GM18507 (cell line): ENCODE data around the gene PWWP2B.
A peak's percentile ranks its signal among the peaks of the same experiment; 100 is the strongest.

Source experiments
- DNase-seq: peaks from one replicate; pipeline ENCODE4 v3.0.0; 2011; ENCODE audit warnings: low read depth; ENCODE audit not compliant: insufficient read length; ENCODE audit errors: extremely low spot score
- FAIRE-seq: peaks from 2 replicates; lab custom pipeline; 2011; peaks lifted over from hg19 to GRCh38; lab: Jason Lieb, UNC

PWWP2B gene

GRCh38 chr10:132413226-132414205 lies 16.5 kb downstream of the PWWP2B start:
- no peak for FAIRE-seq
- no peak for DNase-seq

- DNase-seq (no peak), FAIRE-seq (no peak)
Observed at GRCh38 chr10:132414402-132415016, 17.5 kb downstream of the PWWP2B start.

DNA sequence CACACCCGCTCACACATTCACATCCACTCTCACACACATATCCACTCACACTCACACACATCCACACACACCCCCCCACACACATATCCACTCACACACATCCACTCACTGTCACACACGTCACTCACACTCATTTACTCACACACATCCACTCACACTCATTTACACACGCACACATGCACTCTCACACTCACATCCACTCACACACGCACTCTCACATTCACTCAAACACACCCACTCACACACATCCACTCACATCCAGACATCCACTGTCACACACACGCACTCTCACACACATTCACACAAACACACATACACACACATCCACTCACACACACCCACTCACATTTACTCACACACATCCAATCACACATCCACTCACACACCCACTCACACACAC lies 18.3 kb downstream of the PWWP2B start:
- no peak for FAIRE-seq
- DNase-seq = no peak

- no peak for FAIRE-seq
- no peak for DNase-seq
Observed at GRCh38 chr10:132415956-132416355, 19.0 kb downstream of the PWWP2B start.

DNA sequence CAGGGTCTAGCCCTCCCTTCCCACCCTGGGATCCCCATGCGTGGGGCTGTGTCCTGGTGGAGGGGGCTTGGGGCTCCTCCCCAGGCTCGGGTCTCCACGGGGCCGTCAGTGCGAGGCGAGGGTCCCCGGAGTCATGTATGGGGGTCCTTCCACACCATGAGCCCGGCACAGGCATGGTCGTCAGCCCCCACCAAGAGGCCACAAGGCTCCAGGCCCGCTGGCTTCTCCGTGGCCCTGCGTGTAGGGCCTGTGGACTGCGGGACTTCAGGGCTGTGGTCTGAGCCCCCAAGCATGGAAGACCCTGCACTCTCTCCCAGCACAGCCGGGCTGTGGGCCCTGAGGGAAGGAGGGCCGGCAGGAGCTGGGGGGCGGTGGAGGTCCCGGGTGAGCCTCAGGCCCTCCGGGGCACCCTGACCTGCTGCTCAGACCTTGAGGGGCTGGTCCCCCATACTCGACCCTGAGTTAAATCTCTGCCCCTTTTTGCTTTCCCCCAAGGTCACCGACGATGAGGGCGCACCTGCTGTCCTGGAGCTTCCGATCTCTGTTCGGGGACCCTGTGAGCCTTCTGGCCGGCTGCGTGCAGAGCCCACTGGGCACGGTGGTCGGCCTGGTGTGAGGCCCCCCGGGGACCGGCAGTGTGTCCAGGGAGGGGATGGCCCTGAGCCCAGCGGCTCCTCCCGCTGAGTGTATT lies 19.7 kb downstream of the PWWP2B start:
- FAIRE-seq (no peak), DNase-seq (no peak)

DNA sequence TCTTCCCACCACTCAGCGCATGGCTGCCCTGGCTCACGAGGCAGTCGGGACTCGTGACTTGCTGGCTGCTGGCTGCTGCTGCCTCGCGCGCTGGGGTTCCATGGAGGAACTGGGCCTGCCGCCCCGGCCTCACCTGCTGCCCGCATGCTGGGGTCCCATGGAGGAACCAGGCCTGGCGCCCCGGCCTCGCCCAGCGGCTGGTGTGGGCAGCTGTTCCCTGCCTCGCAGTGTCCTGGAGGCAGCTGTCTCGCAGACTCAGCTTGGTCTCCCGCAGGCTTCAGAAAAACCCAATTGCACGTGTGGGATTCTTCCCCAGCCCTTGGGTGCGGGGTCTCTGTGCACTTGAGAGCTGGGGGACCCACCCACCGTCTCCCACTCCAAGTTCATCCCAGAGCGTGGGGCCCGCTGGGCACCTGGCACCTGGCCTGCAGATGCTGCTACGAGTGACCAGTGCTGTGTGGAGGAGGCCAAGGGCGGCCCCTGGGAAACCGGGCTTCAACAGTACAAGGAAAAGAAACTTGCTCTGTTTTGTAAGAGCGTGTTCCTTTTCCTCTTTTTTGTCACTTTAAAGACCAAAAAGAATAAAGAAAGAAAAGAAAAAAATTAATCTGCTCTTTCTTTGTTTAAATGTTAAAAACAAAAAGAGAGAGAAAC lies 20.4 kb downstream of the PWWP2B start:
- no peak for FAIRE-seq
- DNase-seq = no peak

DNA sequence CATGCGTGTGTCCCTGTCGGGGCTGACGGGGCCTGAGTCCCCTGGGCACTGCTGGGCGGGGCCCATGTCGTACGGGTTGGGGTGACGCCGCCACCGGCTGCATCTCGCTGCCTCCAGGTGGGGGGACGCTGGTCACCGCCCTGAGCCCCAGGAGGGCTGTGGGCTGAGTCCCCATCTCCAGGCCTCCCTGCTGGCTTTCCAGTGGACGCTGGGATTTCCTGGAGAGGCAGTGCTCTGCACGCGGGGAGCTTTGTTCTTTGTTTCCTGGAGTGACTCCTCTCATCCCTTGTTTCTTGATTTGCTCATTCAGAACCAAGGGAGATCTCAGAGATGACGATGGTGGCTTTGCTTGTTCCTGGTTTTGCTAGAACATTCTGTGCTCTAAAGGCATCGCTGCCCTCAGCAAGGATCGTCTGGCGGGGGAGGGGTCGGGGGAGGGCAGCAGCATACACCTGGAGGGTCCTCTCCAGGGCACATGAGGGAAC lies 21.0 kb downstream of the PWWP2B start:
- FAIRE-seq = no peak
- DNase-seq = no peak

GRCh38 chr10:132418527-132419416 lies 21.8 kb downstream of the PWWP2B start:
- FAIRE-seq (no peak), DNase-seq (no peak)

DNA sequence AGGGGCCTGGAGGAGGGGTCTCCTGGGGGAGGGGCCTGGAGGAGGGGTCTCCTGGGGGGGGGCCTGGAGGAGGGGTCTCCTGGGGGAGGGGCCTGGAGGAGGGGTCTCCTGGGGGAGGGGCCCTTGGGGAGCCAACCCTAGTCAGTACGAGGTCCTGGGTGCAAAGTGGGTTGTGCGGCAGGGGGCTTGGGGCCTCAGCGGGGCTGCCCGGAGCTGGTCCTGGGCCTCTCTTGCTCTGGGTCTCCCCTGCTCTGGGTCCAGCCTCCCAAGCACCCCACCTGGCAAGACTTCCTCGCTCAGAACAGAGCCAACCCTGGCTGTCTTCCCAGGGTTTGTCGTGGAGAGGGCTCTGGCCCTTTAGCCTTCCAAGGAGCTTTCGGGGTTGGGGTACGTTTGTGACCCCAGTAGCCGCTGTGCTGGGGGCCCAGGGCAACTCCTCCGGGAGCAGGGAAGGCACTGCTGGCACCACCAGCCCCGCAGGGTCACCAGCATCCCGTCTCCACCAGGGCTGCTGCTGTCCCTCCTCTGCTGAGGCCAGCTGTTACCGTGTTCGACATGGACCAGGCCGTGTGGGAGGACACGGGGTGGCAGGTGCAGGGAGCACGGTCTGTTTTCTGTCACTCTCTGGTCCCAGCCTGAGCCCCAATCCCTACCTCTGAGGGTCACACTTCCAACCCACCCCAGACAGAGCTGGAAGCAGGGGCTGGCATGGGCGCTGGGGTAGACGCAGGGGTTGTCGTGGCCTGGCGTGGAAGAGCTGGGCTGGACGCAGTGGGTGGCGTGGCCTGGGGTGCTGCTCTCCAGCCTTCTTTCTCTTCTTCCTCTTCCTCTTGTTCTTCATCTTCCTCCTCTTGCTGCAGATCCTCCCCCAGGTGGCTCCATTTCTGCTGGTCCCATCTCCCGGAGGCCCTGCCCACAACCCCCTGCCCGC lies 22.8 kb downstream of the PWWP2B start:
- no peak for FAIRE-seq
- no peak for DNase-seq

DNA sequence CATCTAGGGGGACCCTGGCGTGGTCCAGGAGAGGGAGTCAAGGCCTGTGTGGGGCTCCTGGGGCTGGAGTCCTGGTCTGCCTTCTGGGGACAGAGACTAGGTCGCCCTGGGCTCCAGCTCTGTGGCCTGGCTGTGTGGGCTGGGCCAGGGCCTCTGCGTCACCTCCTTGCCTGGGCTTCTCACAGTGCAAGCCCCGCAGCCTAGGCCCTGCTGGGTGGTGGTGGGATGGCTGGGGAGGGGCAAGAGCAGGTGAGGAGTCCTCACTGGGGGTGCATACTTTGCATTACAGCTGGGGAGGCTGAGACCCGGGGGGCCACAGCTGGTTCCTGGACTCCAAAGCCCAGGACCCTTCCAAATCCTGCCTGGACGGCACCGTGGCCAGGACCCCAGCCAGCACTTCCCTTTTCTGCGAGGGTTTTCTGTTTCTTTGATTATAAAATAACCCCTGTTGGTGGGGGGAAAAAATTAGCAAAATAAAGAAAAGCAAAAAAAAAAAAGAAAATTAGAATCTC lies 23.5 kb downstream of the PWWP2B start:
- FAIRE-seq (no peak), DNase-seq (no peak)

DNA sequence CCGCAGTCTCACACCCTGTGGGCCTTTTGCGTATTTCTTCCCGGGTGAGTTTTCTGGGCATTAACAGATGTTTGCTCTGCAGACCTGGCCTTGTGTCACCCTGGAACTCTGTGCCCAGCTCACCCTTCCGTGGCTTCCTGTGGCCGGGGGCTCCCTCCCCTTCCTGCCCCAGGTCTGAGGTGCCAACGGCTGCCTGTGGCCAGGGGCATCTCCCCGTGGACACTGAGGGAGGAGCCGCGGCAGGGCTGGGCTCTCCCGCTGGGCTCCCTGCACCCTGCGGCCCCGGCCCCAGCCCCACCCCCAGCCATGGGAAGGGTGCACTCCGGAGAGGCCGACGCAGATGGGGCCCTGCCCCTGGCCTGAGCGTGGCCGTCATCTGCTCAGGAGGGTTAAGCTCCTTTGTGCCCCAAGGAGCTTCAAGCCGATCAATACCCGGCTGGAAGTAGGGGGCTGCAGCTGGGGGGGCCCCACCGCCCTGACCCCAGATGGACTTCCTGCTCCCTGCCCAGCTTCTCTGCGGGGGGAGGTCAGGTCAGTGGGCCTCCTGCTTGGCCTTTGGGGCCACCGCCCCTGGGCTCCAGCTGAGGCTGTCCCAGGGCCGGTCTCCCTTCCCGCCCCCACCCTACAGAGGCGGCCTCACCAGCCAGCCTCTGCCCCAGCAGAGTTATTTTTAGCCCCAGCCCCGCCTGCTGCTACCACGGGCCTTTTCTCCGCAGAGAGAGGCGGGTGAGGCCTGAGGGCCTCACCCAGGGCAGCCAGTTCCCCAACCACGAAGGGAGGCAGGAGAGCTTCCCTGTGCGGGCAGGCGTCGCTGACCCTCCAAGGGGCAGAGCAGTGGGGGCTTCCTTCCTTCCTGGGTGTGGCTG lies 24.2 kb downstream of the PWWP2B start:
- no peak for DNase-seq
- FAIRE-seq = no peak

DNA sequence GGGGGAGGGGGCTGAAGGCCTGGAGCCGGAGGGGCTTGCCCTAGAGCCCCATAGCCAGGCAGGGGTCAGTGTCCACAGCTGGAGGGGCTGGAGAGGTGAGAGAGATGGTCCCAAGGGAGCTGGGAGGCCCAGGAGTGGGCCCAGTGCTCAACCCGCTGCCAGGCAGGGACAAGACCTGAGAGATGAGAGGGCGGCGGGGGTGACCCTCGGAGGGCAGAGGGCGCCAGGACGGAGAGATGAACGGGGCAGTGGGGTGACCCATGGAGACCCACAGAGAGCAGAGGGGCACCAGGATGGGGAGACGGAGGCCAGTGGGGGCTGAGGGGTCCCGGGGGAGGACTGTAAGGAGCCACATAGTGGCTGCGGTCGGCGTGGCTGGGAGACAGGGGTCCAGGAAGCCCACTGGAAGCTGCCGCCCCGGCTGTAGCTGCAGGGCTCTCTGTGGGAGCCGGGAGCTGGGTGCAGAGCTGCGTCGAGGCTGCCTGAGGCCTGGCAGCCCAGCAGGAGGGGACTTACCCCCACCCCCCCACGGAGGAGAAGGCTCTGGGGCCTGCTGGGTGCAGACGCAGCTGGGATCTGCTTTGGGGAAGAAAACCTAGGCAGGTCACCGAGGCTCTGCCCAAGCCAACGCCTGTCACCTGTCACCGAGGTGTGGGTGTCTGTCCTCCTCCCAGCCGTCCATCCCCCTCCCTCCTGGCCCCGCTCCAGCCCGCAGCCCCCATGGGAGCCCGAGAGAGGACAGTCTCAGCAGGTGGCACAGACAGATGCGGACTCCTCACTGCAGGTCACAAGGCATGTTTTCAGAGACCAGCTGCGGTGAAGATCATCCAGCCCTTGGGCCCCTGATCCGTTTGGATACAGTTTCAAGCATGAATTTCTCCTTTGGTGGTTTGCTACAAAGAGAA lies 25.1 kb downstream of the PWWP2B start:
- FAIRE-seq = peak; percentile 76

DNA sequence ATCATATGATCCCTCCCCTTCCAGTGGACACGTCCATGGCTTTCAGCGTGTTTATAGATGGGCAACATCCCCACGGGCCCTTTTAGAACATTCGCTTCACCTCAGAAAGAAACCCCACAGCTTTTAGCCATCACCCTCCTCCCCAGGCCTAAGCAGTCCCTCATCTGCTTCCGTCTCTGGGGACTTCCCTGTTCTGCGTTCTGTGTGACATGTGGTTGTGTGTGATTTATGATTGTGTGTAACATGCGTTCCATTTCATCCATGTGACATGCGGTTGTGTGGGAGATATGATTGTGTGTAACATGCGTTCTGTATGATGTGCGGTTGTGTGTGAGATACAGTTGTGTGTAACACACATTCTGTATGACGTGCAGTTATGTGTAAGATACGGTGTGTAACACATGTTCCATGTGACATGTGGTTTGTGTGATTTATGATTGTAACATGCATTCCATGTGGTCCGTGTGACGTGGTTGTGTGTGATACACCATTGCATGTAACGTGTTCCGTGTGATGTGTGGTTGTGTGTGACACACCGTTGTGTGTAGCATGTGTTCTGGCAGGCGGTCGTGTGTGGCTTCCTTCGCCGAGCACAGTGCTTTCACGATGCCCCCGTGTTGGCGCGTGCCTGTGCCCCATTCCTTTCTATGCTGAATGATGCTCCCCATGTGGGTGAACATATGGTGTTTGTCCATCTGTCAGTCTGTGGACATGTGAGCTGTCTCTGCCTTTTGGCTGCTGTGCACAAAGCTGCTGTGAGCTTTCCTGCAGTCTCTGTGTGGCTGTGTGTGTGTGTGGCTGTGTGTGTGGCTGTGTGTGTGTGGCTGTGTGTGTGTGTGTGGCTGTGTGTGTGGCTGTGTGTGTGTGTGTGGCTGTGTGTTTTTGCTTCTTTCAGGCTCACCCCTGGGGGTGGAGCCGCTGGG lies 26.2 kb downstream of the PWWP2B start:
- no peak for DNase-seq
- peak; percentile 62 for FAIRE-seq

More for the DNA sequence above, 25.1 kb downstream of the PWWP2B start:
- no peak for DNase-seq

- no peak for FAIRE-seq
- no peak for DNase-seq
Observed at GRCh38 chr10:132423966-132424861, 27.2 kb downstream of the PWWP2B start.
